Effector CD4-positive, alpha-beta T cell (primary cell): ENCODE data around the gene RAB11A.

ENCODE experiments used
- DNase-seq: peaks from one replicate; pipeline ENCODE4 v3.0.0-alpha.2; 2020

The RAB11A gene

GRCh38 chr15:65887565-65887964 is 18.3 kb downstream of the RAB11A start:
- no peak for DNase-seq

GRCh38 chr15:65888981-65889380 is 19.7 kb downstream of the RAB11A start:
- no peak for DNase-seq

GRCh38 chr15:65893060-65893459 is 23.8 kb downstream of the RAB11A start:
- no peak for DNase-seq

- no peak for DNase-seq
Measured at GRCh38 chr15:65896236-65896635, 26.9 kb downstream of the RAB11A start.

- DNase-seq: no peak
Measured at GRCh38 chr15:65900488-65900887, 31.2 kb downstream of the RAB11A start.

GRCh38 chr15:65901336-65901735 is 32.0 kb downstream of the RAB11A start:
- DNase-seq: no peak

GRCh38 chr15:65901836-65902235 is 32.5 kb downstream of the RAB11A start:
- no peak for DNase-seq

GRCh38 chr15:65902373-65902772 is 33.1 kb downstream of the RAB11A start:
- no peak for DNase-seq

GRCh38 chr15:65903296-65904073 is 34.2 kb downstream of the RAB11A start:
- no peak for DNase-seq

GRCh38 chr15:65904301-65904700 is 35.0 kb downstream of the RAB11A start:
- DNase-seq: no peak

- no peak for DNase-seq
Measured at GRCh38 chr15:65906396-65906795, 37.1 kb downstream of the RAB11A start.

- DNase-seq: no peak
Measured at GRCh38 chr15:65907661-65908060, 38.4 kb downstream of the RAB11A start.

GRCh38 chr15:65908876-65909275 is 39.6 kb downstream of the RAB11A start:
- no peak for DNase-seq

GRCh38 chr15:65909831-65910230 is 40.5 kb downstream of the RAB11A start:
- no peak for DNase-seq

GRCh38 chr15:65910341-65910740 is 41.0 kb downstream of the RAB11A start:
- no peak for DNase-seq

- no peak for DNase-seq
Measured at GRCh38 chr15:65912235-65912634, 42.9 kb downstream of the RAB11A start.

GRCh38 chr15:65913631-65914199 is 44.4 kb downstream of the RAB11A start:
- no peak for DNase-seq

GRCh38 chr15:65914386-65914785 is 45.1 kb downstream of the RAB11A start:
- DNase-seq: no peak

GRCh38 chr15:65914981-65915925 is 46.0 kb downstream of the RAB11A start:
- no peak for DNase-seq

- DNase-seq: no peak
Measured at GRCh38 chr15:65916041-65916663, 46.9 kb downstream of the RAB11A start.

- no peak for DNase-seq
Measured at GRCh38 chr15:65916664-65917406, 47.5 kb downstream of the RAB11A start.

- DNase-seq: no peak
Measured at GRCh38 chr15:65917407-65917756, 48.1 kb downstream of the RAB11A start.
